HepG2 (cell line): ENCODE measurements around the gene ATP8B2.
"Not testable (repeated sequence)": the region's sequence is repeated elsewhere in the genome, so short reads cannot be mapped to it uniquely, and the experiment has no call there.

Experiments used
- EP300 ChIP-seq, 3 experiments: sonication (generic) in 1 of 3; formaldehyde crosslinking in 1 of 3; IDR thresholded peaks; 2 replicates each; pipeline versions ENCODE4 v1.5.1 to v1.6.1; 2011 to 2020; ENCODE audit warnings: low read depth in 2 of 3, low read length in 2 of 3, borderline replicate concordance in 1 of 3, improper control_type of control experiment in 1 of 3, mild to moderate bottlenecking in 1 of 3, missing genetic modification reagents in 1 of 3, moderate library complexity in 1 of 3
- GABPA ChIP-seq, 2 experiments: IDR thresholded peaks; 2 replicates each; pipeline ENCODE4 v1.6.1; 2011 to 2016; ENCODE audit warnings: low read depth in 2 of 2, low read length in 1 of 2, missing biosample characterization in 1 of 2, missing genetic modification characterization in 1 of 2
- KMT2A ChIP-seq: sonication (generic); formaldehyde crosslinking; IDR thresholded peaks from 2 replicates; pipeline ENCODE4 v1.4.0; 2020; ENCODE audit warnings: missing genetic modification reagents
- POLR2A ChIP-seq, 2 experiments: IDR thresholded peaks; 2 replicates each; pipeline ENCODE4 v1.6.1; 2011; ENCODE audit warnings: low read depth in 2 of 2, low read length in 2 of 2, mild to moderate bottlenecking in 1 of 2, moderate library complexity in 1 of 2; ENCODE audit not compliant: insufficient read depth in 1 of 2
- POLR2AphosphoS5 ChIP-seq: IDR thresholded peaks from 2 replicates; pipeline ENCODE4 v1.6.1; 2012; ENCODE audit warnings: low read depth, low read length
- ZNF34 ChIP-seq: sonication (generic); formaldehyde crosslinking; IDR thresholded peaks from 2 replicates; pipeline ENCODE4 v1.4.0; 2020; ENCODE audit warnings: mild to moderate bottlenecking, missing genetic modification reagents, borderline replicate concordance
- ZNF343 ChIP-seq: sonication (generic); formaldehyde crosslinking; IDR thresholded peaks from 2 replicates; pipeline ENCODE4 v1.4.0; 2020; ENCODE audit warnings: mild to moderate bottlenecking, missing genetic modification reagents
- ZNF552 ChIP-seq: sonication (generic); formaldehyde crosslinking; IDR thresholded peaks from 2 replicates; pipeline ENCODE4 v1.9.0; 2022; ENCODE audit warnings: missing genetic modification reagents, mild to moderate bottlenecking, borderline replicate concordance

GRCh38 chr1:154321609-154321934 is 3.8 kb upstream of the ATP8B2 start:
- not testable (repeated sequence) for TF ChIP-seq KMT2A (CRISPR knock-in tag); ZNF343 (CRISPR knock-in tag); ZNF34; GABPA (IDR thresholded peaks at IDR 0.05; ENCODE audit: low read depth, low read length); GABPA (CRISPR knock-in tag; IDR thresholded peaks at IDR 0.05; ENCODE audit: low read depth); POLR2AphosphoS5; POLR2A (IDR thresholded peaks at IDR 0.05; ENCODE audit: insufficient read depth in 1 of 2, low read depth in 2 of 2, low read length in 2 of 2); EP300 (IDR thresholded peaks at IDR 0.05; ENCODE audit: low read depth in 2 of 2, low read length in 2 of 2); EP300 (CRISPR knock-in tag; IDR thresholded peaks at IDR 0.05; ENCODE audit: borderline replicate concordance); ZNF552 (CRISPR knock-in tag)
